Retinal pigment epithelial cell (primary cell): ENCODE data around the gene CREB5.

Experiments
- DNase-seq: peaks from one replicate; pipeline ENCODE4 v3.0.0-alpha.2; 2010; ENCODE audit warnings: low read depth
- H3K4me3 ChIP-seq: 2 replicates; pipeline ENCODE4 v1.5.1; 2011; ENCODE audit warnings: mild to moderate bottlenecking, low read length, control low read depth, moderate library complexity
- CTCF ChIP-seq: conservative IDR thresholded peaks from 2 replicates; pipeline ENCODE4 v1.5.1; 2011; ENCODE audit warnings: low read depth, low read length, control low read depth, inconsistent platforms

Gene CREB5

GRCh38 chr7:28483112-28483511 lies 70.8 kb downstream of the CREB5 start:
- no peak overlapping the region for H3K4me3 ChIP-seq
- TF ChIP-seq CTCF, result no peak
- DNase-seq, result no peak

- no peak for DNase-seq
- no peak for TF ChIP-seq CTCF
- H3K4me3 ChIP-seq, result no peak overlapping the region
These were observed 71.7 kb downstream of the CREB5 start for GRCh38 chr7:28483908-28484605.

- TF ChIP-seq CTCF, result no peak
- no peak overlapping the region for H3K4me3 ChIP-seq
- no peak for DNase-seq
These were observed 72.3 kb downstream of the CREB5 start for GRCh38 chr7:28484606-28484935.

- H3K4me3 ChIP-seq, result no peak overlapping the region
- no peak for TF ChIP-seq CTCF
- DNase-seq, result no peak
These were observed 75.2 kb downstream of the CREB5 start for GRCh38 chr7:28487487-28487886.

GRCh38 chr7:28488061-28488791 lies 75.9 kb downstream of the CREB5 start:
- no peak for TF ChIP-seq CTCF
- H3K4me3 ChIP-seq, result no peak overlapping the region
- DNase-seq, result no peak

GRCh38 chr7:28490831-28491230 lies 78.5 kb downstream of the CREB5 start:
- no peak overlapping the region for H3K4me3 ChIP-seq
- TF ChIP-seq CTCF, result no peak
- DNase-seq, result no peak

GRCh38 chr7:28493477-28493876 lies 81.2 kb downstream of the CREB5 start:
- H3K4me3 ChIP-seq, result no peak overlapping the region
- no peak for DNase-seq
- no peak for TF ChIP-seq CTCF
